H9 (cell line): ENCODE data around the gene RAB15. TPM values are rescaled to one million over a fixed set of nuclear protein-coding genes. Genes with fewer than 3 reads are reported as not detected.

Experiments
- DNase-seq: peaks from one replicate; pipeline ENCODE4 v3.0.0-alpha.2; 2017
- H2AFZ ChIP-seq: one replicate; pipeline ENCODE4 v1.6.1; 2013; ENCODE audit warnings: mild to moderate bottlenecking, low read length, control low read depth, moderate library complexity
- H2AK5ac ChIP-seq: 2 replicates; pipeline ENCODE4 v1.6.1; 2013; ENCODE audit warnings: low read length, control low read depth, mixed read lengths; ENCODE audit not compliant: insufficient read length
- H2BK120ac ChIP-seq: one replicate; pipeline ENCODE4 v1.6.1; 2013; ENCODE audit warnings: low read depth, mild to moderate bottlenecking, low read length, control low read depth, inconsistent platforms; ENCODE audit not compliant: poor library complexity, severe bottlenecking
- H2BK12ac ChIP-seq: 2 replicates; pipeline ENCODE4 v1.6.1; 2013; ENCODE audit warnings: low read length, control low read depth, mixed read lengths, low read depth; ENCODE audit not compliant: insufficient read length
- H2BK15ac ChIP-seq: 2 replicates; pipeline ENCODE4 v1.6.1; 2013; ENCODE audit warnings: low read depth, low read length, control low read depth
- H2BK20ac ChIP-seq: one replicate; pipeline ENCODE4 v1.6.1; 2013; ENCODE audit warnings: low read depth, mild to moderate bottlenecking, low read length, control low read depth, inconsistent platforms; ENCODE audit not compliant: poor library complexity, severe bottlenecking
- H2BK5ac ChIP-seq: 2 replicates; pipeline ENCODE4 v1.6.1; 2013; ENCODE audit warnings: low read length, control low read depth, mixed read lengths; ENCODE audit not compliant: insufficient read length
- H3K14ac ChIP-seq: 2 replicates; pipeline ENCODE4 v1.6.1; 2013; ENCODE audit warnings: low read length, control low read depth; ENCODE audit not compliant: insufficient read depth
- H3K18ac ChIP-seq: 2 replicates; pipeline ENCODE4 v1.6.1; 2013; ENCODE audit warnings: low read depth, mild to moderate bottlenecking, mixed read lengths, low read length, control low read depth; ENCODE audit not compliant: insufficient read length
- H3K23ac ChIP-seq: 2 replicates; pipeline ENCODE4 v1.6.1; 2013; ENCODE audit warnings: low read length, control low read depth, mixed read lengths, low read depth; ENCODE audit not compliant: insufficient read length
- H3K23me2 ChIP-seq: 2 replicates; pipeline ENCODE4 v1.6.1; 2013; ENCODE audit warnings: low read depth, mild to moderate bottlenecking, mixed read lengths, low read length, control low read depth; ENCODE audit not compliant: insufficient read length, poor library complexity, severe bottlenecking
- H3K27ac ChIP-seq: 2 replicates; pipeline ENCODE4 v1.5.1; 2013; ENCODE audit warnings: low read length, control low read depth, mixed read lengths, low read depth; ENCODE audit not compliant: insufficient read length
- H3K27me3 ChIP-seq: 2 replicates; pipeline ENCODE4 v1.6.1; 2013; ENCODE audit warnings: low read length, control low read depth, inconsistent platforms; ENCODE audit not compliant: insufficient read depth
- H3K4ac ChIP-seq: 2 replicates; pipeline ENCODE4 v1.6.1; 2013; ENCODE audit warnings: low read depth, mild to moderate bottlenecking, control low read depth, inconsistent platforms, low read length, moderate library complexity
- H3K4me1 ChIP-seq: 2 replicates; pipeline ENCODE4 v1.6.1; 2013; ENCODE audit warnings: low read length, control low read depth, inconsistent platforms; ENCODE audit not compliant: insufficient read depth
- H3K4me2 ChIP-seq: 2 replicates; pipeline ENCODE4 v1.6.1; 2013; ENCODE audit warnings: low read length, control low read depth, mixed read lengths; ENCODE audit not compliant: insufficient read length, insufficient read depth
- H3K56ac ChIP-seq: 2 replicates; pipeline ENCODE4 v1.6.1; 2013; ENCODE audit warnings: low read depth, mild to moderate bottlenecking, mixed read lengths, low read length, control low read depth; ENCODE audit not compliant: insufficient read length
- H3K79me1 ChIP-seq: 2 replicates; pipeline ENCODE4 v1.6.1; 2013; ENCODE audit warnings: low read depth, mild to moderate bottlenecking, moderate library complexity, low read length, control low read depth, inconsistent platforms; ENCODE audit not compliant: insufficient read depth, poor library complexity, severe bottlenecking
- H3K79me2 ChIP-seq: 2 replicates; pipeline ENCODE4 v1.6.1; 2013; ENCODE audit warnings: low read length, control low read depth, inconsistent platforms; ENCODE audit not compliant: insufficient read depth
- H3K9ac ChIP-seq: 2 replicates; pipeline ENCODE4 v1.6.1; 2013; ENCODE audit warnings: low read length, control low read depth, mixed read lengths; ENCODE audit not compliant: insufficient read length; ENCODE audit errors: extremely low read depth
- H3K9me3 ChIP-seq: one replicate; pipeline ENCODE4 v1.6.1; 2013; ENCODE audit warnings: low read depth, low read length, inconsistent platforms; ENCODE audit not compliant: control insufficient read depth
- H3T11ph ChIP-seq: one replicate; pipeline ENCODE4 v1.6.1; 2013; ENCODE audit warnings: mild to moderate bottlenecking, low read length, control low read depth, inconsistent platforms
- H4K20me1 ChIP-seq: one replicate; pipeline ENCODE4 v1.6.1; 2013; ENCODE audit not compliant: control insufficient read depth, insufficient read length, insufficient read depth
- H4K5ac ChIP-seq: 2 replicates; pipeline ENCODE4 v1.6.1; 2013; ENCODE audit warnings: low read depth, mild to moderate bottlenecking, mixed read lengths, low read length, control low read depth; ENCODE audit not compliant: insufficient read length
- H4K8ac ChIP-seq: replicated peaks from 2 replicates; pipeline ENCODE4 v1.6.1; 2013; ENCODE audit warnings: low read length, control low read depth, mixed read lengths, low read depth; ENCODE audit not compliant: insufficient read length
- H4K91ac ChIP-seq: 2 replicates; pipeline ENCODE4 v1.6.1; 2013; ENCODE audit warnings: low read depth, mild to moderate bottlenecking, moderate library complexity, mixed read lengths, low read length, control low read depth; ENCODE audit not compliant: insufficient read length
- H3K27ac Mint-ChIP-seq, 3 experiments: 2 replicates in 2 of 3; 3 replicates in 1 of 3; pipeline ENCODE4 v1.8.0; 2020 to 2021; ENCODE audit warnings: mixed read lengths in 3 of 3, mild to moderate bottlenecking in 1 of 3, moderate library complexity in 1 of 3
- H3K27me3 Mint-ChIP-seq: 2 replicates; pipeline ENCODE4 v1.8.0; 2021; ENCODE audit warnings: low read depth, mild to moderate bottlenecking, moderate library complexity, mixed read lengths
- H3K36me3 Mint-ChIP-seq, 3 experiments: 2 replicates in 2 of 3; 3 replicates in 1 of 3; pipeline ENCODE4 v1.8.0; 2020 to 2021; ENCODE audit warnings: low read depth in 3 of 3, mixed read lengths in 3 of 3; ENCODE audit not compliant: insufficient read depth in 1 of 3
- H3K4me1 Mint-ChIP-seq, 2 experiments: 2 replicates each; pipeline ENCODE4 v1.8.0; 2020; ENCODE audit warnings: mixed read lengths in 2 of 2
- H3K4me3 Mint-ChIP-seq, 2 experiments: 2 replicates in 1 of 2; 3 replicates in 1 of 2; pipeline ENCODE4 v1.8.0; 2020 to 2021; ENCODE audit warnings: mild to moderate bottlenecking in 2 of 2, mixed read lengths in 2 of 2, moderate library complexity in 1 of 2
- H3K9me3 Mint-ChIP-seq, 2 experiments: 2 replicates in 1 of 2; 3 replicates in 1 of 2; pipeline ENCODE4 v1.8.0; 2020; ENCODE audit warnings: mild to moderate bottlenecking in 2 of 2, mixed read lengths in 2 of 2, moderate library complexity in 1 of 2
- total RNA-seq: library from RNA; stranded (reverse); gene quantifications from 2 replicates; pipeline ENCODE4 v1.2.1, GENCODE V29; 2021
- TF ChIP-seq, protein P1 (sequence below): fragments of 200-600 bp; sonication (generic); conservative IDR thresholded peaks from 3 replicates; pipeline ENCODE4 v1.8.0; 2021; ENCODE audit warnings: antibody characterized with exemption, mild to moderate bottlenecking

RAB15 gene
- total RNA-seq, 1 experiment from 2014 or later: 54.3 TPM

GRCh38 chr14:64998455-64998931 lies 26.4 kb upstream of the RAB15 start:
- Histone ChIP-seq H2BK20ac (no peak overlapping the region), H3K27me3 (no peaks in the 10 kb centered on the region), H3K18ac (no peak overlapping the region), H3K9ac (no peak overlapping the region), H2BK5ac (no peak overlapping the region), H3K79me1 (no peaks in the 10 kb centered on the region), H3K4me1 (peaks cover 6% of the 10 kb centered on the region), H3K56ac (no peak overlapping the region), H3T11ph (no peak overlapping the region), H3K9me3 (no peaks in the 10 kb centered on the region), H3K4me2 (no peak overlapping the region), H3K4ac (no peak overlapping the region), H2BK15ac (no peak overlapping the region), H3K23me2 (no peaks in the 10 kb centered on the region), H2AK5ac (no peak overlapping the region), H3K14ac (no peak overlapping the region), H4K91ac (no peak overlapping the region), H3K23ac (no peak overlapping the region), H2AFZ (no peak overlapping the region), H2BK120ac (no peak overlapping the region), H4K20me1 (no peaks in the 10 kb centered on the region), H3K79me2 (no peaks in the 10 kb centered on the region), H4K8ac (no peak overlapping the region), H4K5ac (no peak overlapping the region), H2BK12ac (no peak overlapping the region), H3K27ac (no peak overlapping the region)
- Mint-ChIP-seq H3K4me1 (peaks cover 29 to 31% of the 10 kb centered on the region in 2 experiments), H3K27ac (no peak overlapping the region), H3K36me3 (peaks cover 0 to 2% (median 0%) of the 10 kb centered on the region in 3 experiments; a peak in 1 of 7 replicates), H3K4me3 (no peak overlapping the region), H3K27me3 (no peaks in the 10 kb centered on the region), H3K9me3 (no peaks in the 10 kb centered on the region)
- DNase-seq: no peak
- TF ChIP-seq, protein P1, sequence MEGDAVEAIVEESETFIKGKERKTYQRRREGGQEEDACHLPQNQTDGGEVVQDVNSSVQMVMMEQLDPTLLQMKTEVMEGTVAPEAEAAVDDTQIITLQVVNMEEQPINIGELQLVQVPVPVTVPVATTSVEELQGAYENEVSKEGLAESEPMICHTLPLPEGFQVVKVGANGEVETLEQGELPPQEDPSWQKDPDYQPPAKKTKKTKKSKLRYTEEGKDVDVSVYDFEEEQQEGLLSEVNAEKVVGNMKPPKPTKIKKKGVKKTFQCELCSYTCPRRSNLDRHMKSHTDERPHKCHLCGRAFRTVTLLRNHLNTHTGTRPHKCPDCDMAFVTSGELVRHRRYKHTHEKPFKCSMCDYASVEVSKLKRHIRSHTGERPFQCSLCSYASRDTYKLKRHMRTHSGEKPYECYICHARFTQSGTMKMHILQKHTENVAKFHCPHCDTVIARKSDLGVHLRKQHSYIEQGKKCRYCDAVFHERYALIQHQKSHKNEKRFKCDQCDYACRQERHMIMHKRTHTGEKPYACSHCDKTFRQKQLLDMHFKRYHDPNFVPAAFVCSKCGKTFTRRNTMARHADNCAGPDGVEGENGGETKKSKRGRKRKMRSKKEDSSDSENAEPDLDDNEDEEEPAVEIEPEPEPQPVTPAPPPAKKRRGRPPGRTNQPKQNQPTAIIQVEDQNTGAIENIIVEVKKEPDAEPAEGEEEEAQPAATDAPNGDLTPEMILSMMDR: no peak
